AG10803 (cell line): ENCODE results near the gene MGAT4B.

Experiments
- DNase-seq: peaks from one replicate; pipeline ENCODE4 v3.0.0; 2010; ENCODE audit warnings: low read depth
- H3K4me3 ChIP-seq: 2 replicates; pipeline ENCODE4 v1.5.1; 2011; ENCODE audit warnings: mild to moderate bottlenecking, low read length, control low read depth
- CTCF ChIP-seq: conservative IDR thresholded peaks from 2 replicates; pipeline ENCODE4 v1.5.1; 2011; ENCODE audit warnings: mild to moderate bottlenecking, low read length, control low read depth, inconsistent platforms

MGAT4B gene

DNA sequence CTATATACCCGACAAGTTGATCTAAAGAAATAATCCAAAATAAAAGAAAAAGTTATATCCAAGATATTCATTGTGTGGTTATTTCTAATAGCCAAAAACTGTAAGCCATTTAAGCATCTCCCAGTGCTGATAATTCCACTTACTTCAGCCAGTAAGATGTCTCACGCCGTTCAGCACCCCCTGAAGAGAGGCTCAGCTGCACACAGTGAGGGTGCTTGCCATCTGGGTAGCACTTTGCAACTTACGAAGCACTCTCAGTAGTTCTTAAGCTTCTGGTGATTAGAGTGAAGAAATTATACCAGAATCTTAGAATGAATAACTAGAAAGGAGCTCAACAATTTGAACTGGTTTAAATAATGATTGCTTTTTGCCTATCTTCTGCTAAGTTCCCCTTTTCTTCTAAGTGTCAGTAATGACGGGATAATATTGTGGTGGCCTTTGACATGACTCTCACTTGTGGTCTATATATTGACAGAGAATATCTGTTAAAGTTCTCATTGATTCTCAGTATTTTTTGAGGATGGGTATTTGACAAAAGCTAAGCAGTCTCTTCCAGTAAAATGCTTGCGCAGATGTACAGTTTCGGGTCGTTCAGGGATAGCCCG is 39.1 kb downstream of the MGAT4B start:
- H3K4me3 ChIP-seq = no peak overlapping the region
- no peak for TF ChIP-seq CTCF
- DNase-seq = no peak

DNA sequence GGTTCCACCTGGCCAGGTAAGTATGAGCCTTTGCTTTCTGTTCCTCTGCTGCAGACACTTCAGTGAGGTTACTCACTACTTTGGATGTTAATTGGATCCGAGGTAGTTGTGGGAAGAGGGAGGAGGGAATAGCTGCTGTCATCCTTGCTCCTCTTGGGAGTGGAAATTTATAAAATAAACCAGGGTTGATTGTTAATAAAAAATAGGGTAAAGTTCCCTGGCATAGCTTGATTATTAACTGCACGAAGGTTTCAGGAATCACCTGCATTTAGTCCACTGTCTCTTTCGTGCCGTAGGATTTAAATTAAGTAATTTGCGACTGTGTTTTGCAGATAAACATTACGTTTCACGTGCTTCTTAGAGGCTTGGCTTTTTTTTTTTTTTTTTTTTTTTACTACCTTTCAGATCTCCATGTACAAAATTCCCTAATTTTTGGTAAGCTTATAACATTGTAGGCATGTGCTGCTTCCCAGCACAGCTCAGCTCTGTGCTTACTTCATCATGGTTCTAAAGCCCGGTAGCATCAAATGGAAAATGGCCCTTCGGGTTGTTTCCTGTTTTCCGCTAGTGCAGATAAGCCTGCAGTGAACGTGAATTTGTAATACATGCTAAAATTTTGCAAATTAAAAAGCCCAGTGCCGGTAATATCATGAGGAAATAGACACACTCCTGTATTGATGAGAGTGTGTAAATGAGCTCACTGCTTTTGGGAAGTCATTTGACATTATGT is 39.8 kb downstream of the MGAT4B start:
- no peak for TF ChIP-seq CTCF
- H3K4me3 ChIP-seq = no peak overlapping the region
- DNase-seq = no peak

DNA sequence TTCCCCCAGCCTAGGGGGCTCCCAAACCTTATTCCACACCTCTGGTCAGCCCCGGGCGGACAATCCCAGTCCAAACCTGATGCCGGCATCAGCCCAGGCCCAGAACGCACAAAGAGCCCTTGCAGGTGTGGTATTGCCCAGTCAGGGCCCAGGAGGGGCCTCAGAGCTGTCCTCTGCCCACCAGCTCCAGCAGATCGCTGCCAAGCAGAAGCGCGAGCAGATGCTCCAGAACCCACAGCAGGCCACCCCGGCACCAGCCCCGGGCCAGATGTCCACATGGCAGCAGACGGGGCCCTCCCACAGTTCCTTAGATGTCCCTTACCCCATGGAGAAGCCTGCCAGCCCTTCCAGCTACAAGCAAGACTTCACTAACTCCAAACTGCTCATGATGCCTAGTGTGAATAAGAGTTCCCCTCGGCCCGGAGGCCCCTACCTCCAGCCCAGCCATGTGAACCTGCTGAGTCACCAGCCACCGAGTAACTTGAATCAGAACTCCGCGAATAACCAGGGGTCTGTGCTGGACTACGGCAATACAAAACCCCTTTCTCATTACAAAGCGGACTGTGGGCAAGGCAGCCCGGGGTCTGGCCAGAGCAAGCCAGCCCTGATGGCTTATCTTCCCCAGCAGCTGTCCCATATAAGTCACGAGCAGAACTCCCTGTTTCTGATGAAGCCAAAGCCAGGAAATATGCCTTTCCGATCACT is 40.5 kb downstream of the MGAT4B start:
- H3K4me3 ChIP-seq = no peak overlapping the region
- peak; percentile 38 for DNase-seq

DNA sequence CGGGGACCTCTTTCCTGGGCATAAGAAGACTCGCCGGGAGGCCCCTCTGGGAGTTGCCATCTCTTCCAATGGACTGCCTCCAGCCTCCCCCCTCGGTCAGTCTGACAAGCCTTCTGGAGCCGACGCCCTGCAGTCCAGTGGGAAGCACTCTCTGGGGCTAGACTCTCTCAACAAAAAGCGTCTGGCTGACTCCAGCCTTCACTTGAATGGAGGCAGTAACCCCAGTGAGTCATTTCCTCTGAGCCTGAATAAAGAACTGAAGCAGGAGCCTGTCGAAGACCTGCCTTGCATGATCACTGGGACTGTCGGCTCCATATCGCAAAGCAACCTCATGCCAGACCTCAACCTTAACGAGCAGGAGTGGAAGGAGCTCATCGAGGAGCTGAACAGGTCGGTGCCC is 41.3 kb downstream of the MGAT4B start:
- DNase-seq = peak; percentile 78
- no peak for TF ChIP-seq CTCF
- H3K4me3 ChIP-seq = no peak overlapping the region

More for the DNA sequence above, 40.5 kb downstream of the MGAT4B start:
- no peak for TF ChIP-seq CTCF

DNA sequence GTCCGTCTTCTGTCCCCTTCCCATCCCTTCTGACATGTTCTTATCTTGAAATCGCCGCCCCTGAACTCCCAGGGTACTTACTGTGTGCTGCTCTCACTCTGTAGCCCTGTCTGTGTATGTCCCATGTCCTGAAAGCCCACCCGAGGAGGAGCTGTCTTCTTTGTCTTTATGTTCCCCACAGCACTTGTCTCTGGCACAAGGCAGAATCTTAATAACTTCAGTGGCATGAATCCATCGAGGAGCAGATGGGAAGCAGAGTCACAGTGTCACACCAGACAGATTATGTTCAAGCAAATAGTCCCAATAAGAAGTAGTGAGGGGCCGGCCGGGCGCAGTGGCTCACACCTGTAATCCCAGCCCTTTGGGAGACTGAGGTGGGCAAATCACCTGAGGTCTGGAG is 42.6 kb downstream of the MGAT4B start:
- no peak for DNase-seq
- no peak for TF ChIP-seq CTCF
- H3K4me3 ChIP-seq = no peak overlapping the region

GRCh38 chr5:179763215-179763945 is 43.3 kb downstream of the MGAT4B start:
- TF ChIP-seq CTCF = peak; percentile 89
- H3K4me3 ChIP-seq = no peak overlapping the region
- DNase-seq = peak; percentile 80
